HG02973 (cell line): ENCODE data around the gene ITGA5.
A peak's percentile ranks its signal among the peaks of the same experiment; 100 is the strongest.

Experiments used
- ATAC-seq: cut with Tn5 transposase; IDR thresholded peaks from one replicate; pipeline ENCODE4 v1.9.1; 2021; ENCODE audit warnings: moderate library complexity; ENCODE audit not compliant: unreplicated experiment

The ITGA5 gene

GRCh38 chr12:54390176-54390667 is 28.8 kb downstream of the ITGA5 start:
- no peak for ATAC-seq

GRCh38 chr12:54389607-54390175 is 29.4 kb downstream of the ITGA5 start:
- no peak for ATAC-seq

DNA sequence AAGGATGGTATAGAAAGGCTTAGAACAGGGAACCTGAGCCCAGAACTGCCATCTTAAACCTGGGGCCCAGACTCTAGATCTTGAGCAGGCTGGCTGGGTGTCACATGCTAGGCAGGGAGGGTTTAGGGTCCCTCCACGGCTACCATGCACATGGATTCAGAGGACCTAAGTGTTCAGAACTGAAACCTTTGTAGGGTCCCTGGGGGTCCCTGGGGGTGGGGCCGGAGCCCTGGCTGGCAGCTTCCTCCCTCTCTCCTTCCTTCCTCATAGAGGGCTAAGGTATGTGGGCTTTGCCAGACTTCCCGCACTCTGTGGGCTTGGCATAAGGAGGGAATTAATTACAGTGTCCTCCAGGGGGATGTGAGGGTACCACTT is 29.9 kb downstream of the ITGA5 start:
- no peak for ATAC-seq

DNA sequence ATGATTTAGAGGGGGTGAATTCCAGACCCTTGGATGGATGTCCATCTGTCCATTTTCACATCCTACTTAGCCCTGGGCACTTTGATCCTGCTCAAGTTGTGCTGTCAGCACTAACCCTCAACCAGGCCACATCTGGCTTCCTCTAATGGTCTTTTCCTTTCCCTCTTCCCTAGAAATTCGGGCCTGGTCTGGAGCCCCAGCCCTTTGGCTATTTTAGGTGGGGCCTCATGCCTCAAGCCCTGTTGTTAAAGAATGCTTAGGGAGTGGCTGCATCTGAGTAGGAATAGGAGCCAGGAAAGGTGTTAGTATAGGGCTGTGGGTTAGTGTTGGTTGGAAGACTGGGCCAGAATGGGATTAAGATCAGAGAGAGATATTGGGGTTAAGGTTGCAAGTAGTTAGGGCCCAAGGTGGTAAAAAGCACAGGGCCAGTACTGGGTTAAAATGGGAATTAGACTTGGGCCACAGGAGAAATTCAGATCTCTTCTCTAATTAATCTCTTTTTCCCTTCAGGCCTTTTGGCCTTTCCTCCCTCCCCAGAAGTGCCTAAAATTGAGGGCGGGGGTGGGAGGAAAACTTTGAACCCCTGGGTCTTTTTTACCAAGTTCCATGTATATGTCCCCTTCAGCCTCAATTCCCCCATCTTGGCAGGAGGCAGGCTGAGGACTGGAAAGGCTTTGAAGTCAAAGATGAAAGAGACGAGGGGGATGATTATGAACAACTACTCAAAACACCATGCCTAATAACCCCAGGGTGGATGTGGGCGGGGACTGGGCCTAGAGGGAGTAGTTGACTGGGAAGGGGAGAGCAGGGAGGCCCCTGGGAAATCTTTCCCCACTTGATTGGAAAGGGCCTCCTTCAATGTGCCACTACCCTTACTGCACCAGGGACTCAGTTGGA is 30.6 kb downstream of the ITGA5 start:
- ATAC-seq: no peak

- no peak for ATAC-seq
These were observed 32.0 kb downstream of the ITGA5 start for GRCh38 chr12:54387114-54387467.

DNA sequence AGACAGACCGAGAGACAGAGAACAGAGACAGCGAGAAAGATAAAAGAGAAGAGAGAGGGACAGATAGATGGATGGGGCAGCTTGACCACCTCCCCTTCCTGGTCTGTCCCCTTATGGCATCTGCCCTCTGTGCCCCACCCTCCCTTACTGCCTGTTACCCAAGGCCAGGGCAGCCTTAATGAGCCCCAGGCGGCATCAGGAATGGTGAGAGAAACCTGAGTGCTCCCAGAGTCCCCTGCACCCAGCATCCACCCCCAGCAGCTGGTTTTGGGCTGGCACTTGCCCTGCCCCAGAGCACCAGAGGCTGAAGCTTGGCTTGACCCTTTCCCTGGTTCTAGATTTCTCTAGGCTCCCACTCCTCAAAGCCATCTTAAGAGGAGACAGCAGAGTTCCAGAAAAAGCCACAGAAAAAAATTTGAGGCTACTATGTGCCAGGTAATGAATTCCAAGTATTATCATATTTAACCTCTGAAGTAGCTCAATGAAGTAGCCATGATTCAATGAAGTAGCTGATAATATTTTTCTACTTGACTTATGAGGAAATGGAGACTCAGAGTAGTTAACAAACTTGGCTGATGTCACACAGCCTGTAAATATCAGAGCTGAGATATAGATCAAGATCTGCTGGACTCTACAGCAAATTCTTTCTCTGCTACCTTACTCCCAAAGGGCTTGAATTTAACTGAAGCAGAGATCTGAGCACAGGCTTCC is 32.5 kb downstream of the ITGA5 start:
- no peak for ATAC-seq

DNA sequence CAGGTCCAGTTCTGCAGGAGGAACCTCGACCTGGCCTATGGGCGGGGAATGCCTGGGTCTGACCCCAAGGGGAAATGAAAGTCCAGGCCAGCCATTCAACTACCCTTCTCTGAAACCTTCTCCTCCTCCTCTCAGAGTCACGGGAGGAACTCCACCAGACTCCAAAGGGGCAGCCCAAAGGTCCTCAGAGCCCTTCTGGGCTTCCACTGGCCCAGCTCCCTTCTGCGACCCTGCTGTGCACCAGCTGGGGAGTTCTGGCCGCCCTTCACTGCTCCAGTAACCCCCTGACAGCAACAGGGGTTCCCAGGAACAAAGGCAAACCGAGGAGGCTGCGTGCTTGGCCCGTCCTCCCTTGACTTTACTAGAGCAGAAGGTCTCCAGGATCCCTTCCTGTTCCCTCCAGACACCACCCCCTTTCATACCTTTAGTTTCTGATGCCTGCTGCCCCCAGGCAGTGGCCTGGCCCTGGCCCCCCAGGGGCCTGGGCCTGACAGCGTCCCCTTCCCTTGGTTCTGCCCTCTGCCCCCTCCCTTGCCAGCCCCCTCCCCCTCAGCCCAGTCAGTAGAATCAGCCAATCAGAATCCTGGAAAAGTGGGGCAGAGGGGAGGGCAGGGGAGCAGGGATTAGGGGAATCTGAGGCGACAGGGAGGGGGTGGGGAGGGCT is 33.7 kb downstream of the ITGA5 start:
- no peak for ATAC-seq

- no peak for ATAC-seq
These were observed 34.5 kb downstream of the ITGA5 start, which contains the start of gene ZNF385A for GRCh38 chr12:54384591-54385041. Gene ZNF385A, minus strand, starts transcription at chr12:54384733. Its CDS starts 219 bp downstream, at chr12:54384514.

GRCh38 chr12:54383041-54383609 is 35.9 kb downstream of the ITGA5 start:
- no peak for ATAC-seq

GRCh38 chr12:54381136-54381535 is 37.9 kb downstream of the ITGA5 start:
- ATAC-seq: no peak

DNA sequence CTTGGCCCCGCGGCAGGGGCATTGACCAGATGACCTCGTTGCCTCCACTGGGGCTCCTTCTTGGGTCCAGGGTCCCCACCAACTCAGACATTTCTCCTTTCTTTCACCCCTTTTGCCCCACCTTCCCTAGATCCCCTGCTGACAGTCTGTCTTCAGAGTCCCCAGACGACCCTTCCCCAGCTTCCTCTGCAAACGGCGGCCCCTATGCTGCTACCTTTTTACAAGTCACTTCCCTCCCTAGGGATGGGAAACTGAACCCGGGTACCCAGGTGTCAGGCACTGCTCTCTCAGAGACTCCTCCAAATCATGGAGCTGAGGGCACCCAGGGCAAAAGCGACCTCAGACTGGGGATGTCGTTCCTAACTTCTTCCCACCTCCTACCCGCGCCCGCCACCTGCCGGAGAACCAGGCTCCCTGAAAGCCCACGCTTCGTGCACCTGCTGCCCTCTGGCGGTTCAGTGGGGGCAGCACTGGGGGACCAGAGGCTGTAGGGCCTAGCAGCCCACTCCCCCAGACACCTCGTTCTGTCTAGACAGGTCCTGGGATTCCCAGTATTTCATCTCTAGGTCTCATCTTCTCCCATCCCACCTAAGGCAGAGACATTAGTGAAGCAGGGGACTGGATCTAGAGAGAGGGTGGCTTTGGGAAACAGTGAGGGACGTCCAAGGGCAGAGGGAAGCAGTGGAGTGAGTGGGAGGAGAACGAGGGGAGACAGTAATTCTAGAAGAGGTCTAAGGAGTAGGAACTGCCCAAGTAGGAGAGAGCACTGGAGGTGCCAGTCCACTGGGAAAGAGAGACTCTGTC is 39.5 kb downstream of the ITGA5 start:
- ATAC-seq: peak; percentile 91

DNA sequence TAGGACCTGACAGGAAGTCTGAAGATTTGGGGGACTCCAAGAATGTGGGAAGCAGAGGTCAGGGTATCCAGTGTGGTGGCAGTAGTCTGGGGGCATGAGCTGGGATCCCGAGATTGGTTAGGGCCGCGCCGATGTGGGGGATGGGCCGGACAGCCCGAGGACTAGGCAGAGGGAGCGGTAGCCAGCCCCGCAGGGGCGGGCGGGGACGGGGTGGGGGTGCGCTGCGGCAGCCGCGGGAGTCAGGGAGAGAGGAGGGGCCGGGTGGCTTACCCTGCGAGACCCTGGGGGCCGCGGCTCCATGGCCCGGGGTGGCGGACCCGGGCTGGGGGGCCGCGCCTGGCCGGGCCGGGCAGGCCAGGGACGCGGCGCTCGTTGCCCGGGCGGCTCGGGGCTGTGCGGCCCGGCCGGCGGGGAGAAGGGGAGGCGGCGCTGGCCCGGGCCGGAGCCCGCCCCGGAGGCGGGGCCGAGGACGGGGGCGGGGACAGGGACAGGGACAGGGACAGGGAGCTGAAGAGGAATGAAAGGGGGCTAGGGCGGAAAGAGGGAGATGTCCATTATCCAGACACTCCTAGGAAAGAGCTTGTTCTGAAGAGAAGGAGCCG is 40.2 kb downstream of the ITGA5 start:
- ATAC-seq: no peak

DNA sequence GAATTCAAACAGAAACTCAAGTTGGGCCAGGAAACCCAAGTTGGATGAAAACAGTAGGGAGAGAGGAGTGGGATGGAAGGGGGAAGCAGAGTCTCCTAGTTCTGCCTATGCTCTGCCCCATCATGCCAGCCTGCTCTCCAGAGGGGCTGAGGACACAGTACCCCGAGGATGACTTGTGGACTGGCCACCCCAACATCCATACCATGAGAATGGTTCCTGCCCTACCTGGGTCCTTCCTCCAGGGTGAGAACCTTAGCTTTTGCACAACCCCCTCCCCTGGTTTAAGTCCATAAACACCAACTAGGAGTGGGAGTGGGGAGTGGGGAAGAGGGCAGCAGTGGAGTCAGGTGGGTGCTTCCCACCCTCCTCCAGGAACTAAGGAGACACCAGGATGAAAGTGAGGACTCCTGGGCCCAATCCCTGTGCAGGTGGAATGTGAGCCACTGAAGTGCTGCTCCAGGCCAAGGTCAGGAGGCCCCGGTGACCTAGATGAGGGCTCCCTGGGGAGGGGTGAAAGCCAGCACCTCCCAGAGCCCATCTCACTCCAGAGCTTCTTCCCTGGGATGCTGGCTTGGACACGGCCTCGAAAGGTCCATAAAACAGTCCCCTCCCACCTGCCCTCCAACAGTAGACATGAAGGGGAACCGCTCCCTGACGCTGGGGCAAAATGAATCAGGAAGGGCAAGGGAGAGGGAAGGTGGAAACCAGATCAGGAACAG is 41.1 kb downstream of the ITGA5 start:
- ATAC-seq: no peak

DNA sequence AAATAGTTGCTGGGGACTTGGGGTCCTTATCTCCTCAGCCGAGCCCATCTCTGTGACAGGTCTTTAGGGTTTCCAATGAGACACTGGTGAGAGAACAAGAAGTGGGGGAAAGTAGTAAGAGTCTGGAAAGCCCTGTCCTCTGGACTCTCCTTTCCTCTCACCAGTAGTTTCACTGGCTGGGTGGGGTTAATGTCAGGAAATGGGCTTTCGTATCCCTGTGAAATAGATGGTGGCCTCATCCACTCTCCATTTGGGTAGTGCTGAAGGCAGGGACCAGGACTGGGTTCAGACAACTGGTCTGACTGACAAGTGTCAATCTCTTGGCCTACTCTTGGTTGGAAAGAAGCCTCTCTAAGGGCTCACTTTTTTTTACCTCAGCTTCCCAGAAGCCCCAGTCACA is 42.1 kb downstream of the ITGA5 start:
- ATAC-seq: no peak

DNA sequence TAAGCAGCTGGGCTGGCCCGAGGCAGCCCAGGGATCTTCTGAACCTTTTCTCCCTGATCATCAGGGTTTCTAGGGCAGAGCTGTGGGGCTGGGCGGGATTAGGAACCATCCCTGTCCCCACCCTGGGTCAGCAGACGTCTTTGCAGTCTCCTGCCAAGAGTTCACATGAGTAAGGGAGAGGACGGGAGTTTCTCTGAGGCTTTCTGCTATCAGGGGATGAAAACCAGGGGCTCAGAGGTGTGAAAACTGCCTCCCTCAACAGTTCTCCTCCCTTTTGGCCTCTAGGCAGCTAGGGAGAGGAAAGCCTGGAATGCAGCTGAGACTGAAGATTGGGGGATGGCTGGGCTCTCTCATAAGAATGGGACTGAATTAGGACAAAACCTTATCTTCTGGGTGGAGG is 42.5 kb downstream of the ITGA5 start:
- no peak for ATAC-seq

DNA sequence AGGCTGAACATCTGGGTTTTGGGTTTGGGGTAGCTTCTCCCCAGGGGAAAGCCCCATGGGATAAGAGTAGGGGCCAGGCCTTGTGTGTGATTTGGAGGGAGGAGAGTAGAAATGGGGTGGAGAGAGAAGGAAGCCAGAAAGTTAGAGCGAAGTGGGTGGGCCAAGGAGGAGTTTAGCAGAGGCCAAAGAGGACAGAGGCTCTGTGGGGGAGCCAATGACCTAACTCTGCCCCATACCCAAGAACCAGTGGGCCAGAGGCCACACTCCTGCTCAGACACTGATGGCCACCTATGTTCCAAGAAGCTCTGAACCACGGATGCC is 43.8 kb downstream of the ITGA5 start:
- ATAC-seq: no peak

GRCh38 chr12:54374562-54375258 is 44.4 kb downstream of the ITGA5 start:
- no peak for ATAC-seq
